ENCODE data around the gene RIPOR3. TPM values are rescaled to one million over a fixed set of nuclear protein-coding genes. Genes with fewer than 3 reads are reported as not detected.

The RIPOR3 gene
- total RNA-seq, 2 donors from 2014 or later = 0.46 to 1.4 TPM

- no peak overlapping the region for H3K9ac ChIP-seq (ENCODE audit: extremely low read depth, low read length, poor library complexity, severe bottlenecking)
Observed at GRCh38 chr20:50722424-50723155, 31.2 kb upstream of the RIPOR3 start.

GRCh38 chr20:50721881-50722281 lies 30.5 kb upstream of the RIPOR3 start:
- Mint-ChIP-seq H3K4me3 (no peak overlapping the region), H3K27ac (no peak overlapping the region), H3K9me3 (no peaks in the 10 kb centered on the region), H3K4me1 (peaks cover 6% of the 10 kb centered on the region), H3K36me3 (ENCODE audit: low read depth) (no peaks in the 10 kb centered on the region), H3K27me3 (ENCODE audit: insufficient read depth) (peaks cover 2% of the 10 kb centered on the region)
- peak; percentile 46 for DNase-seq
- Histone ChIP-seq H3K9ac (ENCODE audit: extremely low read depth, low read length, poor library complexity, severe bottlenecking) (no peak overlapping the region), H3K27ac (ENCODE audit: low read depth, low read length) (no peak overlapping the region), H3K4me1 (ENCODE audit: control insufficient read depth, insufficient read depth, low read length) (peaks cover 4% of the 10 kb centered on the region), H3K27me3 (ENCODE audit: control insufficient read depth, insufficient read depth, low read length, poor library complexity, severe bottlenecking) (no peaks in the 10 kb centered on the region), H3K36me3 (ENCODE audit: control insufficient read depth, insufficient read depth, low read length) (no peaks in the 10 kb centered on the region), H3K4me3 (ENCODE audit: low read length) (no peak overlapping the region), H3K9me3 (ENCODE audit: control insufficient read depth, low read length) (no peaks in the 10 kb centered on the region)
- 87 to 89% methylated on average over 9 of the region's 9 CpGs for WGBS, 2 experiments (ENCODE audit: insufficient coverage in 1 of 2, insufficient read length in 1 of 2)
- no peak for TF ChIP-seq CTCF (conservative IDR thresholded peaks at IDR 0.05)

More at GRCh38 chr20:50722424-50723155, 31.2 kb upstream of the RIPOR3 start:
- no peaks in the 10 kb centered on the region for H3K9me3 ChIP-seq (ENCODE audit: control insufficient read depth, low read length)
- no peak for DNase-seq
- H3K4me3 ChIP-seq (ENCODE audit: low read length) = no peak overlapping the region
- no peak overlapping the region for H3K27ac Mint-ChIP-seq
- H3K36me3 Mint-ChIP-seq (ENCODE audit: low read depth) = no peaks in the 10 kb centered on the region
- no peaks in the 10 kb centered on the region for H3K9me3 Mint-ChIP-seq
- H3K36me3 ChIP-seq (ENCODE audit: control insufficient read depth, insufficient read depth, low read length) = no peaks in the 10 kb centered on the region
- TF ChIP-seq CTCF (conservative IDR thresholded peaks at IDR 0.05) = no peak
- H3K4me3 Mint-ChIP-seq = no peak overlapping the region
- H3K27me3 Mint-ChIP-seq (ENCODE audit: insufficient read depth) = peaks cover 2% of the 10 kb centered on the region
- WGBS, 2 experiments (ENCODE audit: insufficient coverage in 1 of 2, insufficient read length in 1 of 2) = 94 to 95% methylated on average over 5 to 10 of the region's 10 CpGs
- H3K4me1 ChIP-seq (ENCODE audit: control insufficient read depth, insufficient read depth, low read length) = peaks cover 4% of the 10 kb centered on the region
- H3K4me1 Mint-ChIP-seq = peaks cover 6% of the 10 kb centered on the region
- H3K27me3 ChIP-seq (ENCODE audit: control insufficient read depth, insufficient read depth, low read length, poor library complexity, severe bottlenecking) = no peaks in the 10 kb centered on the region
- H3K27ac ChIP-seq (ENCODE audit: low read depth, low read length) = no peak overlapping the region

- Histone ChIP-seq H3K4me1 (ENCODE audit: control insufficient read depth, insufficient read depth, low read length) (peaks cover 4% of the 10 kb centered on the region), H3K9me3 (ENCODE audit: control insufficient read depth, low read length) (no peaks in the 10 kb centered on the region), H3K36me3 (ENCODE audit: control insufficient read depth, insufficient read depth, low read length) (no peaks in the 10 kb centered on the region), H3K27me3 (ENCODE audit: control insufficient read depth, insufficient read depth, low read length, poor library complexity, severe bottlenecking) (no peaks in the 10 kb centered on the region), H3K4me3 (ENCODE audit: low read length) (no peak overlapping the region), H3K9ac (ENCODE audit: extremely low read depth, low read length, poor library complexity, severe bottlenecking) (no peak overlapping the region), H3K27ac (ENCODE audit: low read depth, low read length) (no peak overlapping the region)
- peak; percentile 31 for TF ChIP-seq CTCF (conservative IDR thresholded peaks at IDR 0.05)
- Mint-ChIP-seq H3K27ac (no peak overlapping the region), H3K4me3 (no peak overlapping the region), H3K27me3 (ENCODE audit: insufficient read depth) (no peaks in the 10 kb centered on the region), H3K36me3 (ENCODE audit: low read depth) (no peaks in the 10 kb centered on the region), H3K4me1 (peaks cover 6% of the 10 kb centered on the region), H3K9me3 (no peaks in the 10 kb centered on the region)
- no peak for DNase-seq
Observed at GRCh38 chr20:50720582-50720981, 29.2 kb upstream of the RIPOR3 start.
